Erythroblast (primary cell): Measurements from ENCODE around the gene RAB11FIP3.

Source experiments
- DNase-seq, 2 experiments: peaks; one replicate each; lab custom pipeline; 2025; lab: John Stamatoyannopoulos, UW
- GATA1 ChIP-seq: IDR thresholded peaks from 2 replicates; pipeline ENCODE4 v1.6.1; 2011; ENCODE audit warnings: low read depth, mild to moderate bottlenecking, control low read depth, low read length, moderate library complexity
- POLR2A ChIP-seq: IDR thresholded peaks from 2 replicates; pipeline ENCODE4 v1.6.1; 2011; ENCODE audit warnings: mild to moderate bottlenecking, low read length

The RAB11FIP3 gene

GRCh38 chr16:533391-534123, 108.1 kb downstream of the RAB11FIP3 start:
- DNase-seq = no peak
- TF ChIP-seq GATA1 (no peak), POLR2A (no peak)

GRCh38 chr16:534135-534534, 108.7 kb downstream of the RAB11FIP3 start:
- DNase-seq = no peak
- no peak for TF ChIP-seq POLR2A
- no peak for TF ChIP-seq GATA1

- no peak for TF ChIP-seq GATA1
- DNase-seq = no peak
These were observed 109.5 kb downstream of the RAB11FIP3 start for GRCh38 chr16:534856-535445.

- no peak for TF ChIP-seq GATA1
- TF ChIP-seq POLR2A = no peak
- peak; percentile 83 to 90 for DNase-seq
These were observed 110.3 kb downstream of the RAB11FIP3 start for GRCh38 chr16:535446-536405.

- no peak for DNase-seq
- TF ChIP-seq POLR2A (no peak), GATA1 (no peak)
These were observed 111.3 kb downstream of the RAB11FIP3 start for GRCh38 chr16:536746-537145.

- DNase-seq = no peak
- no peak for TF ChIP-seq POLR2A
- no peak for TF ChIP-seq GATA1
These were observed 112.2 kb downstream of the RAB11FIP3 start for GRCh38 chr16:537415-538335.

- TF ChIP-seq POLR2A = no peak
- TF ChIP-seq GATA1 = no peak
These were observed 114.6 kb downstream of the RAB11FIP3 start for GRCh38 chr16:539901-540530.

GRCh38 chr16:540645-541340, 115.3 kb downstream of the RAB11FIP3 start:
- DNase-seq = no peak
- TF ChIP-seq POLR2A (no peak), GATA1 (no peak)

More at GRCh38 chr16:539901-540530, 114.6 kb downstream of the RAB11FIP3 start:
- DNase-seq = no peak

- no peak for DNase-seq
- no peak for TF ChIP-seq POLR2A
- TF ChIP-seq GATA1 = no peak
These were observed 118.1 kb downstream of the RAB11FIP3 start for GRCh38 chr16:543301-544164.

- no peak for DNase-seq
- TF ChIP-seq GATA1 (no peak), POLR2A (no peak)
These were observed 119.1 kb downstream of the RAB11FIP3 start for GRCh38 chr16:544517-544916.
